PC-3 (cell line): ENCODE results near the gene ENG. TPM values are rescaled to one million over a fixed set of nuclear protein-coding genes. Genes with fewer than 3 reads are reported as not detected.

Experiments used
- ATAC-seq: fragments of 200-7000 bp; cut with Tn5 transposase; 2 replicates; pipeline ENCODE4 v1.9.1; 2020; ENCODE audit warnings: mild to moderate bottlenecking, moderate library complexity
- BruUV-seq: library from RNA; stranded (reverse); fragments of 400-500 nt; replicated peaks from 2 replicates; lab custom pipeline; 2021; lab: Mats Ljungman, UMichigan
- CTCF ChIA-PET: fragments of 300-600 bp; sonication (Branson Sonifier 250); formaldehyde crosslinking; loops from one replicate; lab custom pipeline; 2022; ENCODE audit warnings: antibody characterized with exemption; lab: Charles Lee
- POLR2A ChIA-PET: fragments of 300-600 bp; sonication (Branson Sonifier 250); formaldehyde crosslinking; loops from one replicate; lab custom pipeline; 2022; ENCODE audit warnings: antibody characterized with exemption; ENCODE audit not compliant: unreplicated experiment; lab: Charles Lee
- DNase-seq: peaks from one replicate; pipeline ENCODE4 v3.0.0-alpha.2; 2015
- H2AFZ ChIP-seq: fragments of 300-600 bp; sonication (generic); 2 replicates; pipeline ENCODE4 v1.6.0; 2016; ENCODE audit warnings: antibody characterized with exemption, low read length
- H3F3A ChIP-seq: fragments of 300-600 bp; sonication (generic); one replicate; pipeline ENCODE4 v1.6.0; 2017; ENCODE audit warnings: antibody characterized with exemption, low read length, control low read depth, mild to moderate bottlenecking; ENCODE audit not compliant: unreplicated experiment
- H3K27ac ChIP-seq: fragments of 300-600 bp; sonication (generic); 2 replicates; pipeline ENCODE4 v1.5.1; 2016; ENCODE audit warnings: mild to moderate bottlenecking, low read length
- H3K27me3 ChIP-seq: fragments of 300-600 bp; sonication (generic); 2 replicates; pipeline ENCODE4 v1.6.1; 2016; ENCODE audit warnings: low read length, mixed read lengths
- H3K36me3 ChIP-seq: fragments of 300-600 bp; sonication (generic); 2 replicates; pipeline ENCODE4 v1.6.1; 2016; ENCODE audit warnings: low read depth, mixed run types, low read length, mixed read lengths
- H3K4me1 ChIP-seq: fragments of 300-600 bp; sonication (generic); 2 replicates; pipeline ENCODE4 v1.5.1; 2016; ENCODE audit warnings: low read length; ENCODE audit not compliant: insufficient read depth
- H3K4me2 ChIP-seq: fragments of 300-600 bp; sonication (generic); 2 replicates; pipeline ENCODE4 v1.6.0; 2016; ENCODE audit warnings: low read length
- H3K4me3 ChIP-seq: fragments of 300-600 bp; sonication (generic); 2 replicates; pipeline ENCODE4 v1.5.1; 2016; ENCODE audit warnings: mild to moderate bottlenecking, low read length, mixed read lengths
- H3K79me2 ChIP-seq: fragments of 300-600 bp; sonication (generic); 2 replicates; pipeline ENCODE4 v1.6.1; 2017; ENCODE audit warnings: low read length, mixed read lengths
- H3K9ac ChIP-seq: fragments of 300-600 bp; sonication (generic); 2 replicates; pipeline ENCODE4 v1.6.0; 2016; ENCODE audit warnings: mild to moderate bottlenecking, low read length
- H3K9me2 ChIP-seq: fragments of 300-600 bp; sonication (generic); replicated peaks from 2 replicates; pipeline ENCODE4 v1.6.1; 2016; ENCODE audit warnings: mixed run types, low read length, mixed read lengths
- H3K9me3 ChIP-seq: fragments of 300-600 bp; sonication (generic); 2 replicates; pipeline ENCODE4 v1.6.1; 2016; ENCODE audit warnings: low read length, mixed read lengths
- H4K20me1 ChIP-seq: fragments of 300-600 bp; sonication (generic); 2 replicates; pipeline ENCODE4 v1.6.1; 2016; ENCODE audit warnings: low read length, mixed read lengths
- CTCF ChIP-seq: fragments of 300-600 bp; sonication (generic); conservative IDR thresholded peaks from 2 replicates; pipeline ENCODE4 v1.5.1; 2017; ENCODE audit warnings: antibody characterized with exemption, low read depth, mild to moderate bottlenecking, low read length
- EZH2 ChIP-seq: fragments of 300-600 bp; sonication (generic); IDR thresholded peaks from one replicate; pipeline ENCODE4 v1.6.1; 2017; ENCODE audit warnings: antibody characterized with exemption, mild to moderate bottlenecking, low read length; ENCODE audit not compliant: unreplicated experiment
- EZH2phosphoT487 ChIP-seq: fragments of 300-600 bp; sonication (generic); IDR thresholded peaks from 2 replicates; pipeline ENCODE4 v1.6.1; 2018; ENCODE audit warnings: mild to moderate bottlenecking, antibody characterized with exemption, low read length, borderline replicate concordance
- intact Hi-C: fragments of 100-400 bp; cut with micrococcal nuclease; formaldehyde crosslinking; loops from 2 replicates; pipeline ENCODE4 v1.9.0; 2023
- total RNA-seq: library from RNA; depleted of rRNA; stranded (reverse); fragments of >200 nt; gene quantifications from 2 replicates; pipeline ENCODE4 v1.2.3, GENCODE V29; 2014

Gene ENG
- total RNA-seq, 1 experiment from 2014 or later: 1.1 TPM

DNA sequence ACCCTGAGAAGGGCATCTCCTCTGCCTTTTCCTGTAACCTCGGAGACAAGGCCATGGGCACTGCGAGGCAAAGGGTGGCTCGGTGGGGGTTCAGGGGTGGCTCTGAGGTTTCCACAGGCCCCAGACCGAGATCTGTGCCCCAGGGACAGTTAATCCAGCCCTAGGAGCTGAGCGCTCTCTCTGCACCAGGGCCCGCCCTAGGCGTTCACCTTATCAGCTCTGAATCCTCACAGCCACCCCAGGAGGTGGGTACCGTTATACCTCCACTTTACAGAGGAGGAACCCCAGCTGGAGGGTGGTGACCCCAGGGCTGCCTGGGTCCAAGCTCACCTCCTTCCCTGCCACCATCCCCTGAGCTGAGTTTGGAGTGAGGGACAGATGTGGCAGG is 2.3 kb upstream of the ENG start:
- no peaks in the 10 kb centered on the region for H3K4me1 ChIP-seq
- POLR2A ChIA-PET: no interaction called here
- no peaks in the 10 kb centered on the region for H4K20me1 ChIP-seq
- intact Hi-C loops: no loop called here
- no peak overlapping the region for H2AFZ ChIP-seq
- H3K9me2 ChIP-seq: no peaks in the 10 kb centered on the region
- ATAC-seq (no peak), DNase-seq (no peak)
- H3F3A ChIP-seq: no peaks in the 10 kb centered on the region
- H3K9ac ChIP-seq: no peak overlapping the region
- H3K36me3 ChIP-seq: no peaks in the 10 kb centered on the region
- TF ChIP-seq EZH2phosphoT487 (no peak), EZH2 (no peak), CTCF (no peak)
- no peaks in the 10 kb centered on the region for H3K79me2 ChIP-seq
- no peaks in the 10 kb centered on the region for H3K9me3 ChIP-seq
- BruUV-seq: no TSS peak
- no peaks in the 10 kb centered on the region for H3K27me3 ChIP-seq
- H3K4me3 ChIP-seq: no peak overlapping the region
- H3K4me2 ChIP-seq: no peak overlapping the region
- CTCF ChIA-PET: no interaction called here
- no peak overlapping the region for H3K27ac ChIP-seq

GRCh38 chr9:127856094-127856728 is 1.8 kb upstream of the ENG start:
- ChIA-PET CTCF (no interaction called here), POLR2A (no interaction called here)
- ATAC-seq (no peak), DNase-seq (no peak)
- Histone ChIP-seq H3K27ac (no peak overlapping the region), H3K4me3 (no peak overlapping the region), H3K79me2 (no peaks in the 10 kb centered on the region), H3K27me3 (no peaks in the 10 kb centered on the region), H3K36me3 (no peaks in the 10 kb centered on the region), H3F3A (no peaks in the 10 kb centered on the region), H3K4me2 (no peak overlapping the region), H3K9ac (no peak overlapping the region), H3K4me1 (no peaks in the 10 kb centered on the region), H3K9me3 (no peaks in the 10 kb centered on the region), H2AFZ (no peak overlapping the region), H3K9me2 (no peaks in the 10 kb centered on the region), H4K20me1 (no peaks in the 10 kb centered on the region)
- BruUV-seq: no TSS peak
- intact Hi-C loops: no loop called here
- TF ChIP-seq EZH2 (no peak), CTCF (no peak), EZH2phosphoT487 (no peak)

GRCh38 chr9:127855522-127855921 is 1.1 kb upstream of the ENG start:
- CTCF ChIA-PET: no interaction called here
- no TSS peak for BruUV-seq

More at GRCh38 chr9:127855522-127855921, 1.1 kb upstream of the ENG start:
- Histone ChIP-seq H3K9me3 (no peaks in the 10 kb centered on the region), H3K36me3 (no peaks in the 10 kb centered on the region), H3K27me3 (no peaks in the 10 kb centered on the region), H3K27ac (no peak overlapping the region), H3K4me1 (no peaks in the 10 kb centered on the region), H3K79me2 (no peaks in the 10 kb centered on the region), H3K4me3 (no peak overlapping the region), H3K9ac (no peak overlapping the region), H3K9me2 (no peaks in the 10 kb centered on the region), H4K20me1 (no peaks in the 10 kb centered on the region), H3K4me2 (no peak overlapping the region), H3F3A (no peaks in the 10 kb centered on the region), H2AFZ (no peak overlapping the region)
- no peak for TF ChIP-seq EZH2phosphoT487
- TF ChIP-seq CTCF: no peak
- TF ChIP-seq EZH2: no peak
- ATAC-seq: no peak
- POLR2A ChIA-PET: no interaction called here
- DNase-seq: no peak
- intact Hi-C loops: no loop called here
